ENCODE measurements around the gene LRP1B.
A peak's percentile ranks its signal among the peaks of the same experiment; 100 is the strongest.

LRP1B gene

GRCh38 chr2:141015341-141016047 lies 1115.3 kb downstream of the LRP1B start:
- Histone ChIP-seq H3K4me3 (ENCODE audit: low read depth in 1 of 2, low read length in 2 of 2) (no peak overlapping the region), H4K20me1 (ENCODE audit: insufficient read depth, low read length) (no peaks in the 10 kb centered on the region), H3K9ac (ENCODE audit: low read depth, low read length) (no peak overlapping the region), H3K4me2 (ENCODE audit: insufficient read depth, low read length) (no peak overlapping the region), H3K9me3 (ENCODE audit: insufficient read depth, low read length, severe bottlenecking) (no peaks in the 10 kb centered on the region), H3K27me3 (ENCODE audit: insufficient read depth, low read length, poor library complexity) (no peaks in the 10 kb centered on the region), H3K4me1 (ENCODE audit: insufficient read depth, low read length) (no peaks in the 10 kb centered on the region), H3K79me2 (ENCODE audit: insufficient read depth, low read length) (no peaks in the 10 kb centered on the region), H3K27ac (ENCODE audit: low read length) (no peak overlapping the region), H3K36me3 (ENCODE audit: insufficient read depth, low read length) (no peaks in the 10 kb centered on the region), H2AFZ (ENCODE audit: low read depth, low read length) (no peak overlapping the region)
- TF ChIP-seq EZH2 (IDR thresholded peaks at IDR 0.05; ENCODE audit: borderline replicate concordance, low read depth, low read length, severe bottlenecking): no peak
- no peak for TF ChIP-seq CTCF (IDR thresholded peaks at IDR 0.05; ENCODE audit: borderline replicate concordance, extremely low read depth, low read length, poor library complexity, severe bottlenecking)
- ATAC-seq (ENCODE audit: insufficient read depth, low read depth): peak; percentile 53; the same call in 2 of the 3 replicates
- DNase-seq: no peak

- Histone ChIP-seq H4K20me1 (ENCODE audit: insufficient read depth, low read length) (no peaks in the 10 kb centered on the region), H2AFZ (ENCODE audit: low read depth, low read length) (no peak overlapping the region), H3K9ac (ENCODE audit: low read depth, low read length) (no peak overlapping the region), H3K9me3 (ENCODE audit: insufficient read depth, low read length, severe bottlenecking) (peaks cover 4% of the 10 kb centered on the region), H3K79me2 (ENCODE audit: insufficient read depth, low read length) (no peaks in the 10 kb centered on the region), H3K4me1 (ENCODE audit: insufficient read depth, low read length) (no peaks in the 10 kb centered on the region), H3K27ac (ENCODE audit: low read length) (no peak overlapping the region), H3K27me3 (ENCODE audit: insufficient read depth, low read length, poor library complexity) (no peaks in the 10 kb centered on the region), H3K4me2 (ENCODE audit: insufficient read depth, low read length) (no peak overlapping the region), H3K36me3 (ENCODE audit: insufficient read depth, low read length) (no peaks in the 10 kb centered on the region), H3K4me3 (ENCODE audit: low read depth in 1 of 2, low read length in 2 of 2) (no peak overlapping the region)
- ATAC-seq (ENCODE audit: insufficient read depth, low read depth): no peak
- no peak for DNase-seq
- no peak for TF ChIP-seq CTCF (IDR thresholded peaks at IDR 0.05; ENCODE audit: borderline replicate concordance, extremely low read depth, low read length, poor library complexity, severe bottlenecking)
- no peak for TF ChIP-seq EZH2 (IDR thresholded peaks at IDR 0.05; ENCODE audit: borderline replicate concordance, low read depth, low read length, severe bottlenecking)
Measured at GRCh38 chr2:141003967-141004657, 1126.7 kb downstream of the LRP1B start.

GRCh38 chr2:141001750-141002149 lies 1129.1 kb downstream of the LRP1B start:
- Histone ChIP-seq H3K9ac (ENCODE audit: low read depth, low read length) (no peak overlapping the region), H2AFZ (ENCODE audit: low read depth, low read length) (no peak overlapping the region), H3K4me1 (ENCODE audit: insufficient read depth, low read length) (peaks cover 2% of the 10 kb centered on the region), H3K9me3 (ENCODE audit: insufficient read depth, low read length, severe bottlenecking) (peaks cover 4% of the 10 kb centered on the region), H3K27ac (ENCODE audit: low read length) (no peak overlapping the region), H4K20me1 (ENCODE audit: insufficient read depth, low read length) (no peaks in the 10 kb centered on the region), H3K27me3 (ENCODE audit: insufficient read depth, low read length, poor library complexity) (no peaks in the 10 kb centered on the region), H3K36me3 (ENCODE audit: insufficient read depth, low read length) (no peaks in the 10 kb centered on the region), H3K4me2 (ENCODE audit: insufficient read depth, low read length) (no peak overlapping the region), H3K4me3 (ENCODE audit: low read depth in 1 of 2, low read length in 2 of 2) (no peak overlapping the region), H3K79me2 (ENCODE audit: insufficient read depth, low read length) (no peaks in the 10 kb centered on the region)
- no peak for TF ChIP-seq CTCF (IDR thresholded peaks at IDR 0.05; ENCODE audit: borderline replicate concordance, extremely low read depth, low read length, poor library complexity, severe bottlenecking)
- no peak for TF ChIP-seq EZH2 (IDR thresholded peaks at IDR 0.05; ENCODE audit: borderline replicate concordance, low read depth, low read length, severe bottlenecking)
- DNase-seq: no peak
- no peak for ATAC-seq (ENCODE audit: insufficient read depth, low read depth)

All from DND-41 (cell line).